GM12878 (cell line): Measurements from ENCODE around the gene LTC4S. TPM values are rescaled to one million over a fixed set of nuclear protein-coding genes. Genes with fewer than 3 reads are reported as not detected.

Experiments
- ATAC-seq: fragments of 200-7000 bp; cut with Tn5 transposase; 3 replicates; pipeline ENCODE4 v1.9.1; 2020; ENCODE audit warnings: mild to moderate bottlenecking, moderate library complexity
- BruUV-seq: library from RNA; stranded (reverse); fragments of 400-500 nt; replicated peaks from 2 replicates; lab custom pipeline; 2021; lab: Mats Ljungman, UMichigan
- CTCF ChIA-PET: fragments of 300-600 bp; sonication (Branson Sonifier 250); formaldehyde crosslinking; extraction: SDS; loops from one replicate; lab custom pipeline; 2021; ENCODE audit warnings: inconsistent platforms; lab: Yijun Ruan, JAX
- POLR2A ChIA-PET: fragments of 350-600 bp; formaldehyde crosslinking; extraction: SDS; loops from one replicate; lab custom pipeline; 2021; ENCODE audit warnings: inconsistent platforms; lab: Charles Lee
- RAD21 ChIA-PET: fragments of 300-600 bp; sonication (Branson Sonifier 250); formaldehyde crosslinking; loops from one replicate; lab custom pipeline; 2023; ENCODE audit warnings: antibody characterized with exemption; ENCODE audit not compliant: unreplicated experiment; lab: Charles Lee
- SMC1A ChIA-PET: fragments of 300-600 bp; sonication (Branson Sonifier 250); formaldehyde crosslinking; loops from one replicate; lab custom pipeline; 2023; ENCODE audit not compliant: unreplicated experiment, uncharacterized antibody; lab: Charles Lee
- DNase-seq: peaks from one replicate; pipeline ENCODE4 v3.0.0-alpha.2; 2011; ENCODE audit warnings: low read depth, low spot score
- FAIRE-seq: peaks from 3 replicates; lab custom pipeline; 2011; peaks lifted over from hg19 to GRCh38; lab: Jason Lieb, UNC
- H2AFZ ChIP-seq: 2 replicates; pipeline ENCODE4 v1.6.0; 2011; ENCODE audit warnings: low read depth, low read length, control low read depth; ENCODE audit not compliant: control insufficient read depth
- H3K27ac ChIP-seq: 2 replicates; pipeline ENCODE4 v1.5.1; 2011; ENCODE audit warnings: control low read depth; ENCODE audit not compliant: control insufficient read depth, insufficient read depth
- H3K27me3 ChIP-seq, 2 experiments: replicated peaks in 1 of 2; 2 replicates each; pipeline versions ENCODE4 v1.6.0 to v1.6.1; 2011; ENCODE audit warnings: low read length in 1 of 2; ENCODE audit not compliant: control insufficient read depth in 2 of 2, insufficient read depth in 2 of 2
- H3K36me3 ChIP-seq, 2 experiments: 2 replicates each; pipeline ENCODE4 v1.5.1; 2011; ENCODE audit warnings: low read length in 1 of 2; ENCODE audit not compliant: control insufficient read depth in 2 of 2, insufficient read depth in 2 of 2
- H3K4me1 ChIP-seq: 2 replicates; pipeline ENCODE4 v1.6.1; 2011; ENCODE audit warnings: mild to moderate bottlenecking, low read length, moderate library complexity, mixed read lengths; ENCODE audit not compliant: control insufficient read depth, insufficient read depth
- H3K4me2 ChIP-seq: 2 replicates; pipeline ENCODE4 v1.6.0; 2011; ENCODE audit warnings: control low read depth; ENCODE audit not compliant: control insufficient read depth, insufficient read depth
- H3K4me3 ChIP-seq: fragments of 200-600 bp; sonication (generic); 2 replicates; pipeline ENCODE4 v1.5.1; 2016
- H3K79me2 ChIP-seq: 2 replicates; pipeline ENCODE4 v1.6.0; 2011; ENCODE audit warnings: low read length; ENCODE audit not compliant: control insufficient read depth, insufficient read depth
- H3K9ac ChIP-seq: 2 replicates; pipeline ENCODE4 v1.8.0; 2011; ENCODE audit warnings: low read length, control low read depth, mixed read lengths; ENCODE audit not compliant: control insufficient read depth, insufficient read depth
- H3K9me3 ChIP-seq: replicated peaks from 3 replicates; pipeline ENCODE4 v1.5.1; 2011; ENCODE audit warnings: mild to moderate bottlenecking, low read length; ENCODE audit not compliant: control insufficient read depth, insufficient read depth
- H4K20me1 ChIP-seq: 2 replicates; pipeline ENCODE4 v1.6.0; 2011; ENCODE audit not compliant: control insufficient read depth, insufficient read depth
- BCL11A ChIP-seq: IDR thresholded peaks from 2 replicates; pipeline ENCODE4 v1.6.1; 2011; ENCODE audit warnings: low read depth, low read length
- FOS ChIP-seq: IDR thresholded peaks from 3 replicates; pipeline ENCODE4 v1.6.1; 2011; ENCODE audit warnings: borderline replicate concordance; ENCODE audit not compliant: insufficient read length; ENCODE audit errors: extremely low read depth
- FOXM1 ChIP-seq: IDR thresholded peaks from 2 replicates; pipeline ENCODE4 v1.6.1; 2012; ENCODE audit warnings: low read depth, mild to moderate bottlenecking, inconsistent platforms, low read length, moderate library complexity
- GATAD2B ChIP-seq: fragments of 450-650 bp; conservative IDR thresholded peaks from 2 replicates; pipeline ENCODE4 v1.6.1; 2017; ENCODE audit warnings: low read depth, mild to moderate bottlenecking, moderate library complexity
- JUNB ChIP-seq: IDR thresholded peaks from 2 replicates; pipeline ENCODE4 v1.6.1; 2016; ENCODE audit warnings: antibody characterized with exemption, mild to moderate bottlenecking
- SREBF1 ChIP-seq: IDR thresholded peaks from 2 replicates; pipeline ENCODE4 v1.6.1; 2012; ENCODE audit warnings: mild to moderate bottlenecking, low read length
- STAT1 ChIP-seq: fragments of 450-650 bp; conservative IDR thresholded peaks from 2 replicates; pipeline ENCODE4 v1.6.1; 2014; ENCODE audit warnings: antibody characterized with exemption, mild to moderate bottlenecking
- ZBTB40 ChIP-seq: fragments of 450-650 bp; IDR thresholded peaks from 2 replicates; pipeline ENCODE4 v1.6.1; 2016; ENCODE audit warnings: mild to moderate bottlenecking, moderate library complexity, borderline replicate concordance
- ZSCAN29 ChIP-seq: fragments of 450-650 bp; IDR thresholded peaks from 2 replicates; pipeline ENCODE4 v1.6.1; 2017; ENCODE audit warnings: mild to moderate bottlenecking, moderate library complexity
- WGBS: methylation state at CpG from one replicate; pipeline ENCODE4 v1.1.6; 2016; ENCODE audit warnings: low lambda C conversion rate; ENCODE audit not compliant: insufficient replicate concordance, insufficient coverage; ENCODE audit errors: missing lambda C conversion rate; 5-methylcytosine and 5-hydroxymethylcytosine counted together
- in situ Hi-C: fragments of 300-500 bp; cut with MboI; formaldehyde crosslinking; loops from 9 replicates; pipeline ENCODE4 v1.14.3; 2018; ENCODE audit warnings: mixed read lengths
- intact Hi-C: fragments of 100-400 bp; cut with micrococcal nuclease; formaldehyde crosslinking; loops from one replicate; pipeline ENCODE4 v1.14.2; 2022; ENCODE audit not compliant: unreplicated experiment
- polyA plus RNA-seq, 11 experiments: library from polyadenylated mRNA; depleted of rRNA in 4 of 11; unstranded in 6 of 11; stranded (reverse) in 5 of 11; fragments of >200 nt; fragmentation: Nextera tagmentation in 4 of 11; fragmentation: Illumina TruSeq in 1 of 11; extraction: Ambion mirVana in 4 of 11; extraction: Trizol in 1 of 11; gene quantifications; 1 replicate in 1 of 11; 2 replicates in 10 of 11; pipeline versions ENCODE4 v1.2.1 to v1.2.3, GENCODE V29; 2011 to 2016; ENCODE audit warnings: inconsistent platforms in 2 of 11, missing spikeins in 2 of 11, low read depth in 1 of 11
- total RNA-seq, 4 experiments: library from RNA; depleted of rRNA in 3 of 4; stranded (reverse); fragments of >200 nt in 3 of 4; fragmentation: Illumina TruSeq in 1 of 4; extraction: Trizol in 1 of 4; gene quantifications; 2 replicates each; pipeline versions ENCODE4 v1.2.1 to v1.2.3, GENCODE V29; 2013 to 2021

Gene LTC4S
- total and polyA plus RNA-seq, 10 of the 15 experiments (the other 5 are each of a cell fraction or from before 2014, with no cell fraction given) = 0.78 to 3.6 (median 1.8) TPM; not detected in 5

- H3K36me3 ChIP-seq = peaks cover 2 to 10% of the 10 kb centered on the region in 2 experiments; a peak in 3 of 4 replicates
- no peaks in the 10 kb centered on the region for H3K4me1 ChIP-seq
- H3K79me2 ChIP-seq = peaks cover 42% of the 10 kb centered on the region
- no peak for TF ChIP-seq BCL11A
- TF ChIP-seq JUNB = no peak
- no peak for TF ChIP-seq FOXM1
- no peak for TF ChIP-seq SREBF1
- TF ChIP-seq STAT1 = no peak
- BruUV-seq = no TSS peak
- ATAC-seq (no peak), DNase-seq (no peak), FAIRE-seq (no peak)
- H2AFZ ChIP-seq = no peak overlapping the region
- SMC1A ChIA-PET = interaction anchor here (0.7 kb wide), 1 partner anchor 13 kb away, joined by 3 read pairs; no protein-coding TSS in a partner anchor
- H3K27ac ChIP-seq = no peak overlapping the region
- H3K27me3 ChIP-seq = no peaks in the 10 kb centered on the region
- H3K4me2 ChIP-seq = no peak overlapping the region
- 98% methylated on average over 8 of the region's 8 CpGs for WGBS
- no peaks in the 10 kb centered on the region for H4K20me1 ChIP-seq
- no peak overlapping the region for H3K9ac ChIP-seq
- POLR2A ChIA-PET = no interaction called here
- RAD21 ChIA-PET = interaction anchor here (0.6 kb wide), 1 partner anchor 91 kb away, joined by 3 read pairs; no protein-coding TSS in a partner anchor
- intact Hi-C loops (no loop called here), in situ Hi-C loops (no loop called here)
- no peak overlapping the region for H3K4me3 ChIP-seq
- CTCF ChIA-PET = interaction anchor here (0.9 to 2.3 kb wide), 4 partner anchors 8 to 72 kb away, joined by 4 to 9 read pairs (median 4); no protein-coding TSS in a partner anchor
- H3K9me3 ChIP-seq = no peaks in the 10 kb centered on the region
These were observed 43.8 kb upstream of the LTC4S start for GRCh38 chr5:179749857-179750508.

- Histone ChIP-seq H4K20me1 (no peaks in the 10 kb centered on the region), H3K27ac (no peak overlapping the region), H3K36me3 (peaks cover 2 to 10% of the 10 kb centered on the region in 2 experiments; a peak in 3 of 4 replicates), H3K79me2 (peaks cover 49% of the 10 kb centered on the region), H3K4me1 (peaks cover 4% of the 10 kb centered on the region; the same call in 1 of the 2 replicates), H2AFZ (no peak overlapping the region), H3K9ac (no peak overlapping the region), H3K4me3 (no peak overlapping the region), H3K27me3 (no peaks in the 10 kb centered on the region), H3K4me2 (no peak overlapping the region), H3K9me3 (no peaks in the 10 kb centered on the region)
- no peak for DNase-seq
- 83% methylated on average over 5 of the region's 5 CpGs for WGBS
- no TSS peak for BruUV-seq
- CTCF ChIA-PET = interaction anchor here (0.5 to 1.6 kb wide), 2 partner anchors 9 to 49 kb away, joined by 3 to 6 read pairs; no protein-coding TSS in a partner anchor
- RAD21 ChIA-PET = interaction anchor here (0.7 kb wide), 1 partner anchor 51 kb away, joined by 3 read pairs; no protein-coding TSS in a partner anchor
- intact Hi-C loops (no loop called here), in situ Hi-C loops (no loop called here)
- ATAC-seq = no peak
- POLR2A ChIA-PET = no interaction called here
- no peak for FAIRE-seq
- SMC1A ChIA-PET = interaction anchor here (0.6 to 1.1 kb wide), 2 partner anchors 13 to 152 kb away, joined by 3 read pairs; no protein-coding TSS in a partner anchor
- TF ChIP-seq ZBTB40 = no peak
- no peak for TF ChIP-seq GATAD2B
- no peak for TF ChIP-seq ZSCAN29
- TF ChIP-seq FOS = no peak
These were observed 39.8 kb upstream of the LTC4S start for GRCh38 chr5:179753971-179754370.
